Coronary artery (tissue), 2 donors: Measurements from ENCODE around the gene MED27.

ENCODE experiments used
- DNase-seq: peaks from one replicate; pipeline ENCODE4 v3.0.0-alpha.2; 2017; ENCODE audit warnings: low spot score
- H3K27ac ChIP-seq, 2 donors: fragments of 200-600 bp; sonication (generic); one replicate each; pipeline ENCODE4 v1.5.1; 2016 to 2019
- H3K4me3 ChIP-seq: fragments of 200-600 bp; sonication (generic); 2 replicates; pipeline ENCODE4 v1.5.1; 2016; ENCODE audit warnings: mild to moderate bottlenecking, moderate library complexity
- TF ChIP-seq, protein P1 (sequence below): fragments of 200-600 bp; sonication (generic); IDR thresholded peaks from one replicate; pipeline ENCODE4 v1.5.1; 2019; ENCODE audit warnings: antibody characterized with exemption

MED27 gene

DNA sequence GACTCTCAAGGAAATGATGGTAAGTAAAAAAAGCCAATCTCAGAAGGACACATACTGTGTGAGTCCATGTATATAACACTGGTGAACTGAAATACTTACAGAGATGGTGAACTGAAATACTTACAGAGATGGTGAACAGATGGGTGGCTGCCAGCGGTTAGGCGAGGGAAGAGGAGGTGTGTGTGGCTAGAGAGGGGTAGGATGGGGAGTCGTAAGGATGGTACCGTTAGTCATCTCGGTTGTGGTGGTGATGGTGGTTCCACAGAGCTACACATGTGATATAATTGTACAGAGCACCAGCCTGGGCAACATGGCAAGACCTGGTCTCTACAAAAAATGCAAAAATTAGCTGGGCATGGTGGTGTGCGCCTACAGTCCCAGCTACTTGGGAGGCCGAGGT is 226.2 kb downstream of the MED27 start:
- TF ChIP-seq, protein P1, sequence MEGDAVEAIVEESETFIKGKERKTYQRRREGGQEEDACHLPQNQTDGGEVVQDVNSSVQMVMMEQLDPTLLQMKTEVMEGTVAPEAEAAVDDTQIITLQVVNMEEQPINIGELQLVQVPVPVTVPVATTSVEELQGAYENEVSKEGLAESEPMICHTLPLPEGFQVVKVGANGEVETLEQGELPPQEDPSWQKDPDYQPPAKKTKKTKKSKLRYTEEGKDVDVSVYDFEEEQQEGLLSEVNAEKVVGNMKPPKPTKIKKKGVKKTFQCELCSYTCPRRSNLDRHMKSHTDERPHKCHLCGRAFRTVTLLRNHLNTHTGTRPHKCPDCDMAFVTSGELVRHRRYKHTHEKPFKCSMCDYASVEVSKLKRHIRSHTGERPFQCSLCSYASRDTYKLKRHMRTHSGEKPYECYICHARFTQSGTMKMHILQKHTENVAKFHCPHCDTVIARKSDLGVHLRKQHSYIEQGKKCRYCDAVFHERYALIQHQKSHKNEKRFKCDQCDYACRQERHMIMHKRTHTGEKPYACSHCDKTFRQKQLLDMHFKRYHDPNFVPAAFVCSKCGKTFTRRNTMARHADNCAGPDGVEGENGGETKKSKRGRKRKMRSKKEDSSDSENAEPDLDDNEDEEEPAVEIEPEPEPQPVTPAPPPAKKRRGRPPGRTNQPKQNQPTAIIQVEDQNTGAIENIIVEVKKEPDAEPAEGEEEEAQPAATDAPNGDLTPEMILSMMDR, result no peak
- no peak for DNase-seq
- H3K27ac ChIP-seq, result no peak overlapping the region

DNA sequence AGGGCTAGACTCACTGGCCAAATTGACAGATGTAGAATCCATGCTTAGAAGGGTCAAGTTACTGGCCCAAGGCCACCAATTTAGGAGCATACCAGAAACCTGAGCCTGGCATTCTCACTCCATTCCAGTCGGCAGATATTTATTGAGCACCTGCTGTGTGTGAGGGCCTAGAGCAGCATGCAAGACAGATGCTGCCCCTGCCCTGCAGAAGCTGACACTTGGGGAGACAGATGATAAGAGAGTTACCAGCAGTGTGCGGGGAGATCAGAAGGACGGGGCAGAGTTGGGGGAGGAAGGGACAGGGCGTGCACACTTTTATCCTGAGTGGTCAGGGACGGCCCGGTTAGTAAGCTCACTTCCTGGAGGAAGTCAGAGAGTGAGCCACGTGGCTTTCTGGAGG is 228.3 kb downstream of the MED27 start:
- H3K4me3 ChIP-seq, result no peak overlapping the region
- H3K27ac ChIP-seq, result no peak overlapping the region
- no peak for DNase-seq
- TF ChIP-seq, protein P1, result no peak

More for the DNA sequence above, 226.2 kb downstream of the MED27 start:
- H3K4me3 ChIP-seq, result no peak overlapping the region

DNA sequence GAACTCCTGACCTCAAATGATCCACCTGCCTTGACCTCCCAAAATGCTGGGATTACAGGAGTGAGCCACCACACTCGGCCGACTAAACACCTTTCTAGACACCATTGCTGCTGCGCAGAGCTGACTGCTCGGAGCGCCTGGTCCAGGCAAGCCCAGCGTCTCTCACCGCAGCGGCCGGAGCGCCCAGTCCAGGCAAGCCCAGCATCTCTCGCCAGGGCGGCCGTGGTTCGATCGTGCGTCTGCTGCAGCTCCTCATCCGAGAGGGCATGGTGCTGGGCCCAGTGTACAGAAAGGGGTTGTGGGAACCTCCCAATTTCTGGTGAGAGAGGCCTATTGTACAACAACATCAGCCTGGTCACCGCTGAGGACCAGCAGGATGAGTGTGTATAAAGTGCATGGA is 230.3 kb downstream of the MED27 start:
- H3K27ac ChIP-seq, result no peak overlapping the region
- DNase-seq, result no peak
- H3K4me3 ChIP-seq, result no peak overlapping the region
- TF ChIP-seq, protein P1, result no peak

DNA sequence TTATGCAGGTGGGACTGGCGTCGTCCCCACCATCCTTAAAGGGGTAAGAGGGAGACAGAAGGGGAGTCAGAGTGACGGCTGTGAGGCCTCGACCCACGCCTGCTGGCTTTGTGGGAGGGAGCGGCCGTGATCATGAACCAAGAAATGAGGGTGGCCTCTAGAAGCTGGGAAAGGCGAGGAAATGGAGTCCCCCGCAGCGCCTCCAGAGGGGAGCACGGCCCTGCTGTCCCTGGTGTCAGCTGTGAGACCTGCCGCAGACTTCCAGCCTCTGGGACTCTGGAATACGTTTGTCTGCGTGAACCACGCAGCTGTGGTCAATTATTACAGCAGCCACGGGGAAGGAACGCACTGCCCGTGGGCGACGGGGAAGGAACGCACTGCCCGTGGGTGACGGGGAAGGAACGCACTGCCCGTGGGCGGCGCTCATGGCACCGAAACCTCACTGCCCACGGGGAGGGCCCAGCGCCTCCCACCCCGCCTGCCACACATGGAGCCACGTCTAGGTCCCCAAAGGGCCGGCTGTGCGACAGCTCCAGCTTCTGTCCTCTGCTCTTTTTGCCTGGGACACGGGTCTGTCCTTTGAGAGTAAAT is 231.0 kb downstream of the MED27 start:
- TF ChIP-seq, protein P1, result no peak
- DNase-seq, result no peak
- Histone ChIP-seq H3K27ac (no peak overlapping the region), H3K4me3 (no peak overlapping the region)

DNA sequence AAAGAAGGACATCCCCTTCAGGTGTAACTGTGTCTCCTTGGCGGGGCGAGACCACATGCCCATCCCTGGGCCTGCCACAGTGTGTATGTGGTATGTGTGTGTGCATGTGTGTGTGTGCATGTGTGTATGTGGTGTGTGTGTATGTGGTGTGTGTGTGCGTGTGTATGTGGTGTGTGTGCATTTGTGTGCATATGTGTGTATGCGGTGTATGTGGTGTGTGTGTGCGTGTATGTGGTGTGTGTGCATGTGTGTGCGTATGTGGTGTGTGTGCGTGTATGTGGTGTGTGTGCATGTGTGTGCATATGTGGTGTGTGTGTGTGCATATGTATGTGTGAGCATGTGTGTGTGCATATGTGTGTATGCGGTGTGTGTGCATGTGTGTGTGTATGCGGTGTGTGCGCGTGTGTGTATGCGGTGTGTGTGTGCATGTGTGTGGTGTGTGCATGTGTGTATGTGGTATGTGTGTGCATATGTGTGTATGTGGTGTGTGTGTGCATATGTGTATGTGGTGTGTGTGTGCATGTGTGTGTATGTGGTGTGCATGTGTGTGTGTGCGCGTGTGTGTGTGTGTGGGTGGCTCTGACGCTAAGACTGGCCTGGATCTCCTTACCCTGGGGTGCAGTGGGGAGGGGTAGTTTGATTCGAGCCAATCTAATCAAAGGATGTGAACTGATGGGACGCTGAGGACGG is 231.9 kb downstream of the MED27 start:
- no peak overlapping the region for H3K27ac ChIP-seq
- DNase-seq, result no peak
- TF ChIP-seq, protein P1, result no peak
- no peak overlapping the region for H3K4me3 ChIP-seq

DNA sequence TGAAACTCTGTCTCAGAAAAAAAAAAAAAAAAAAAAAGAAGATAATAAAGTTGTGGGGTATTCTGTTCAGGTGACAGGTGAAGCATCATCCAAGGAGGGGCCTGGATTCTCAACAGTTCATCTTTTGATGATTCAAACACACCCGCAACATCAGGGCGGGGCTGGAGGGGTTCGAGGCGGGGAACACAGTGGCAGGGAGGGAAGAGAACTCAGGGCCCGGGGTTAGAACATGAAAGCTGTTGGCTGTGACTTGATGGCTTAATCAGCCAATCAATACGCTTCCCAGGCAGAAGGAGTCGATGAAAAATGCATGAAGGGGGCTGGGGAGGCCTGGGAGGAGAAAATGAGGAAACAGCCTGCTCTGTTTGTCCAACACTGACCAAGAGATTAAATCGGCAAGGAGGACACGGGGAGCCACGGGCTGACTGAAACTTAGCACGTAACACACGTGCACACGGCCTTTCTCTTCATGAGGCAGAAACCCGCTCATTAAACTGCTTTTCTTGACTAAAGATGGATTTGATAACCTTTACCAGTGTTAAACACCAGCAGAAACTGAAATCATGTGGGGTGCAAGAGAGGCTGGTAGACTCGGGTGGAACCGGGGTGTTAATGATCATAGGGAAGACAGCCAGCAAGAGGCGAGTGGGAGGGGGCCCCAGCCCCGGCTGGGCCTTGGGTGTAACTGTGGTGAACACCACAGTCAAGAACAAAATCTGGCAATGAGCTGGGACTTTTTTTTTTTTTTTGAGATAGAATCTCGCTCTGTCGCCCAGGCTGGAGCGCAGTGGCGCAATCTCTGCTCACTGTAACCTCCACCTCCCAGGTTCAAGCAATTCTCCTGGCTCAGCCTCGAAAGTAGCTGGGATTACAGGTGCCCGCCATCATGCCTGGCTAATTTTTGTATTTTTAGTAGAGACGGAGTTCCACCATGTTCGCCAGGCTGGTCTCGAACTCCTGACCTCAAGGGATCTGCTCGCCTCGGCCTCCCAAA is 234.1 kb downstream of the MED27 start:
- TF ChIP-seq, protein P1, result no peak
- H3K4me3 ChIP-seq, result no peak overlapping the region
- H3K27ac ChIP-seq, result no peak overlapping the region
- DNase-seq, result no peak
